ENCODE data around the gene BCOR. TPM values are rescaled to one million over a fixed set of nuclear protein-coding genes. Genes with fewer than 3 reads are reported as not detected.

Gene BCOR
- total RNA-seq, 4 donors from 2014 or later: 12.8 to 28.8 (median 18.6) TPM

GRCh38 chrX:40004246-40004535 is 93.6 kb downstream of the BCOR start:
- DNase-seq (ENCODE audit: low spot score) (no peak), ATAC-seq (ENCODE audit: low FRiP score) (no peak)
- TF ChIP-seq, protein P1, sequence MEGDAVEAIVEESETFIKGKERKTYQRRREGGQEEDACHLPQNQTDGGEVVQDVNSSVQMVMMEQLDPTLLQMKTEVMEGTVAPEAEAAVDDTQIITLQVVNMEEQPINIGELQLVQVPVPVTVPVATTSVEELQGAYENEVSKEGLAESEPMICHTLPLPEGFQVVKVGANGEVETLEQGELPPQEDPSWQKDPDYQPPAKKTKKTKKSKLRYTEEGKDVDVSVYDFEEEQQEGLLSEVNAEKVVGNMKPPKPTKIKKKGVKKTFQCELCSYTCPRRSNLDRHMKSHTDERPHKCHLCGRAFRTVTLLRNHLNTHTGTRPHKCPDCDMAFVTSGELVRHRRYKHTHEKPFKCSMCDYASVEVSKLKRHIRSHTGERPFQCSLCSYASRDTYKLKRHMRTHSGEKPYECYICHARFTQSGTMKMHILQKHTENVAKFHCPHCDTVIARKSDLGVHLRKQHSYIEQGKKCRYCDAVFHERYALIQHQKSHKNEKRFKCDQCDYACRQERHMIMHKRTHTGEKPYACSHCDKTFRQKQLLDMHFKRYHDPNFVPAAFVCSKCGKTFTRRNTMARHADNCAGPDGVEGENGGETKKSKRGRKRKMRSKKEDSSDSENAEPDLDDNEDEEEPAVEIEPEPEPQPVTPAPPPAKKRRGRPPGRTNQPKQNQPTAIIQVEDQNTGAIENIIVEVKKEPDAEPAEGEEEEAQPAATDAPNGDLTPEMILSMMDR (IDR thresholded peaks at IDR 0.05): no peak

GRCh38 chrX:40003428-40004245 is 94.1 kb downstream of the BCOR start:
- DNase-seq (ENCODE audit: low spot score): no peak
- TF ChIP-seq, protein P1 (IDR thresholded peaks at IDR 0.05): no peak
- no peak for ATAC-seq (ENCODE audit: low FRiP score)

GRCh38 chrX:40003071-40003427 is 94.7 kb downstream of the BCOR start:
- TF ChIP-seq, protein P1 (IDR thresholded peaks at IDR 0.05): no peak
- DNase-seq (ENCODE audit: low spot score): no peak
- ATAC-seq (ENCODE audit: low FRiP score): no peak
